Stimulated activated CD8-positive, alpha-beta memory T cell treated with anti-CD3 and anti-CD28 coated beads, Interleukin-15, amount 100 ng/mL, for 1 hour (primary cell): Measurements from ENCODE around the gene SERPINA5.

ENCODE experiments used
- DNase-seq: peaks from one replicate; pipeline ENCODE4 v3.0.0-alpha.2; 2020; ENCODE audit warnings: low read depth

SERPINA5 gene

GRCh38 chr14:94581127-94581999 lies at the start of gene SERPINA5:
Gene SERPINA5 (plus strand): TSS chr14:94581426. CDS start chr14:94587363, 5,937 bp downstream.
- DNase-seq, result no peak

GRCh38 chr14:94532447-94532846 lies 48.8 kb upstream of the SERPINA5 start:
- DNase-seq, result no peak

- DNase-seq, result no peak
Observed at GRCh38 chr14:94535506-94535905, 45.7 kb upstream of the SERPINA5 start.

GRCh38 chr14:94536836-94537235 lies 44.4 kb upstream of the SERPINA5 start:
- DNase-seq, result no peak

- no peak for DNase-seq
Observed at GRCh38 chr14:94538070-94538740, 43.0 kb upstream of the SERPINA5 start.

GRCh38 chr14:94539181-94539580 lies 42.0 kb upstream of the SERPINA5 start:
- DNase-seq, result no peak

- no peak for DNase-seq
Observed at GRCh38 chr14:94540031-94540794, 41.0 kb upstream of the SERPINA5 start.

GRCh38 chr14:94541234-94541975 lies 39.8 kb upstream of the SERPINA5 start:
- DNase-seq, result no peak

GRCh38 chr14:94542111-94542810 lies 39.0 kb upstream of the SERPINA5 start:
- DNase-seq, result no peak

GRCh38 chr14:94542811-94543440 lies 38.3 kb upstream of the SERPINA5 start:
- no peak for DNase-seq

- DNase-seq, result no peak
Observed at GRCh38 chr14:94543449-94544124, 37.6 kb upstream of the SERPINA5 start.

GRCh38 chr14:94544726-94545125 lies 36.5 kb upstream of the SERPINA5 start:
- DNase-seq, result no peak

GRCh38 chr14:94545131-94545841 lies 35.9 kb upstream of the SERPINA5 start:
- DNase-seq, result no peak

GRCh38 chr14:94547151-94547680 lies 34.0 kb upstream of the SERPINA5 start:
- DNase-seq, result no peak

GRCh38 chr14:94547726-94548125 lies 33.5 kb upstream of the SERPINA5 start:
- no peak for DNase-seq

GRCh38 chr14:94548131-94548998 lies 32.9 kb upstream of the SERPINA5 start:
- no peak for DNase-seq

- peak; percentile 24 for DNase-seq
Observed at GRCh38 chr14:94548999-94549985, 31.9 kb upstream of the SERPINA5 start.
